Suppressor macrophage treated with lipopolysaccharide for 4 hours (primary cell): ENCODE results near the gene RBMS3.
"Not testable (repeated sequence)": the region's sequence is repeated elsewhere in the genome, so short reads cannot be mapped to it uniquely, and the experiment has no call there.

Experiments used
- DNase-seq: peaks from one replicate; pipeline ENCODE4 v3.0.0-alpha.2; 2020

The RBMS3 gene

GRCh38 chr3:29345516-29346300 lies 64.8 kb downstream of the RBMS3 start:
- DNase-seq: no peak

- DNase-seq: no peak
Measured at GRCh38 chr3:29346828-29347227, 66.0 kb downstream of the RBMS3 start.

GRCh38 chr3:29347412-29347811 lies 66.5 kb downstream of the RBMS3 start:
- no peak for DNase-seq

GRCh38 chr3:29348316-29348715 lies 67.4 kb downstream of the RBMS3 start:
- DNase-seq: no peak

- DNase-seq: no peak
Measured at GRCh38 chr3:29349049-29349448, 68.2 kb downstream of the RBMS3 start.

- DNase-seq: peak; percentile 27
Measured at GRCh38 chr3:29353807-29354206, 72.9 kb downstream of the RBMS3 start.

GRCh38 chr3:29354894-29355293 lies 74.0 kb downstream of the RBMS3 start:
- no peak for DNase-seq

- no peak for DNase-seq
Measured at GRCh38 chr3:29356062-29356461, 75.2 kb downstream of the RBMS3 start.

- not testable (repeated sequence) for DNase-seq
Measured at GRCh38 chr3:29360289-29360688, 79.4 kb downstream of the RBMS3 start.

- DNase-seq: peak; percentile 28
Measured at GRCh38 chr3:29363110-29363509, 82.2 kb downstream of the RBMS3 start.

GRCh38 chr3:29370021-29370420 lies 89.2 kb downstream of the RBMS3 start:
- DNase-seq: no peak

- DNase-seq: no peak
Measured at GRCh38 chr3:29370476-29371420, 89.9 kb downstream of the RBMS3 start.

GRCh38 chr3:29373131-29373680 lies 92.3 kb downstream of the RBMS3 start:
- no peak for DNase-seq

- DNase-seq: no peak
Measured at GRCh38 chr3:29374226-29374625, 93.4 kb downstream of the RBMS3 start.

- no peak for DNase-seq
Measured at GRCh38 chr3:29379097-29379496, 98.2 kb downstream of the RBMS3 start.

- no peak for DNase-seq
Measured at GRCh38 chr3:29381595-29381994, 100.7 kb downstream of the RBMS3 start.

- no peak for DNase-seq
Measured at GRCh38 chr3:29382409-29382808, 101.5 kb downstream of the RBMS3 start.

- no peak for DNase-seq
Measured at GRCh38 chr3:29382845-29383244, 102.0 kb downstream of the RBMS3 start.

- DNase-seq: no peak
Measured at GRCh38 chr3:29384640-29385039, 103.8 kb downstream of the RBMS3 start.

GRCh38 chr3:29385046-29385830 lies 104.4 kb downstream of the RBMS3 start:
- no peak for DNase-seq

- no peak for DNase-seq
Measured at GRCh38 chr3:29389362-29389761, 108.5 kb downstream of the RBMS3 start.

- DNase-seq: no peak
Measured at GRCh38 chr3:29392625-29393388, 111.9 kb downstream of the RBMS3 start.
